Measurements from ENCODE around the gene GET3.

GET3 gene

GRCh38 chr19:12774588-12775555 is 37.6 kb downstream of the GET3 start, which contains the start of gene HOOK2:
Gene HOOK2 (minus strand): TSS chr19:12775552. CDS start chr19:12775449, 103 bp downstream.
- peaks cover 12% of the 10 kb centered on the region for H3K4me1 ChIP-seq (ENCODE audit: insufficient read depth, insufficient read length)
- peak within 1 kb of the TSS; percentile 92 for H3K9ac ChIP-seq (ENCODE audit: insufficient read length, low read depth)
- H3K9me3 ChIP-seq (ENCODE audit: insufficient read depth, low read length), result no peaks in the 10 kb centered on the region
- H3K27me3 ChIP-seq (ENCODE audit: insufficient read depth, insufficient read length), result peaks cover 3% of the 10 kb centered on the region
- TF ChIP-seq ZNF274 (IDR thresholded peaks at IDR 0.05; ENCODE audit: low read depth, low read length) (no peak), YY1 (IDR thresholded peaks at IDR 0.05; ENCODE audit: insufficient read depth, insufficient read length) (no peak)
- peak within 1 kb of the TSS; percentile 87 for H3K4me3 ChIP-seq (ENCODE audit: insufficient read length, low read depth)
- H3K36me3 ChIP-seq (ENCODE audit: insufficient read depth, insufficient read length, low read length), result peaks cover 16% of the 10 kb centered on the region
- DNase-seq (ENCODE audit: low read depth, low spot score), result no peak

DNA sequence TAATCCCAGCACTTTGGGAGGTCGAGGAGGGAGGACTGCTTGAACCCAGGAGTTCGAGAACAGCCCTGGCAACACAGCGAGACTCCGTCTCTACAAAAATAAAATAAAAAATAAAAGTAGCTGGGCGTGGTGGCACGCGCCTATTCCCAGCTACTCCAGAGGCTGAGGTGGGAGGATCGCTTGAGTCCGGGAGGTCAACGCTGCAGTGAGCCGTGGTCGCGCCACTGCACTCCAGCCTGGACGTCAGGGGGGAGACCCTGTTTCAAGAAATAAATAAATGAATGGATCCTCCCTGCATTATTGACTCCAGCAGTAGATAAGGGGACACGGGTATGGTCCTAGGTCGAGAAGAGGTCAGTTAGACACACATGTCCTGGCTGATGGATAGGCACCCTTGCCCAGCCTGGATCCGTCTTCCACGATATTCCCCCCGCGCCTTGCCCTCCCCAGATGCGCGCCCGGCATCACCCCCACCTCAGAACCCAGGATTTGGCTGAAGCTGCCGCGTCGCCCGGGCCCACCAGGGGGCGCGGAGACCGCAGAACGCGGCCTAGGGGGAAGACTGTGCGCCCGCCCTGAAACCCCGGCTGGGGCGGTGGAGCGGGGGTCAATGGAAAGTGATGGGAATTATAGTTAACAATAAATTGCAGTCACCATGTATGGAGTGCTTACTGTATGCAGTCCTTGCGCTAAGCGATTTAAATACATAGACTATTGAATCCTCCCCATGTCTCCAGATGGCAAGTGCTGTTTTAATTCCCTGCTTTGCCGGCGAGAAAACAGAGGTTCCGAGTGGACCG is 40.1 kb downstream of the GET3 start:
- H3K4me3 ChIP-seq (ENCODE audit: insufficient read length, low read depth), result peak overlapping the region; percentile 72
- H3K36me3 ChIP-seq (ENCODE audit: insufficient read depth, insufficient read length, low read length), result peaks cover 4% of the 10 kb centered on the region
- H3K9me3 ChIP-seq (ENCODE audit: insufficient read depth, low read length), result no peaks in the 10 kb centered on the region
- H3K4me1 ChIP-seq (ENCODE audit: insufficient read depth, insufficient read length), result peaks cover 19% of the 10 kb centered on the region
- TF ChIP-seq SUZ12 (IDR thresholded peaks at IDR 0.05; ENCODE audit: extremely low read depth, insufficient read depth, insufficient read length), result no peak
- no peak for TF ChIP-seq YY1 (IDR thresholded peaks at IDR 0.05; ENCODE audit: insufficient read depth, insufficient read length)
- TF ChIP-seq ZNF274 (IDR thresholded peaks at IDR 0.05; ENCODE audit: low read depth, low read length), result no peak
- peaks cover 3% of the 10 kb centered on the region for H3K27me3 ChIP-seq (ENCODE audit: insufficient read depth, insufficient read length)
- DNase-seq (ENCODE audit: low read depth, low spot score), result no peak
- peak overlapping the region; percentile 86 for H3K9ac ChIP-seq (ENCODE audit: insufficient read length, low read depth)

GRCh38 chr19:12778017-12778904 is 41.0 kb downstream of the GET3 start:
- Histone ChIP-seq H3K36me3 (ENCODE audit: insufficient read depth, insufficient read length, low read length) (peaks cover 4% of the 10 kb centered on the region), H3K4me1 (ENCODE audit: insufficient read depth, insufficient read length) (peaks cover 19% of the 10 kb centered on the region), H3K9ac (ENCODE audit: insufficient read length, low read depth) (peak overlapping the region; percentile 86), H3K9me3 (ENCODE audit: insufficient read depth, low read length) (no peaks in the 10 kb centered on the region), H3K27me3 (ENCODE audit: insufficient read depth, insufficient read length) (peaks cover 3% of the 10 kb centered on the region), H3K4me3 (ENCODE audit: insufficient read length, low read depth) (peak overlapping the region; percentile 72)
- DNase-seq (ENCODE audit: low read depth, low spot score), result no peak
- TF ChIP-seq SUZ12 (IDR thresholded peaks at IDR 0.05; ENCODE audit: extremely low read depth, insufficient read depth, insufficient read length) (no peak), ZNF274 (IDR thresholded peaks at IDR 0.05; ENCODE audit: low read depth, low read length) (no peak)

DNA sequence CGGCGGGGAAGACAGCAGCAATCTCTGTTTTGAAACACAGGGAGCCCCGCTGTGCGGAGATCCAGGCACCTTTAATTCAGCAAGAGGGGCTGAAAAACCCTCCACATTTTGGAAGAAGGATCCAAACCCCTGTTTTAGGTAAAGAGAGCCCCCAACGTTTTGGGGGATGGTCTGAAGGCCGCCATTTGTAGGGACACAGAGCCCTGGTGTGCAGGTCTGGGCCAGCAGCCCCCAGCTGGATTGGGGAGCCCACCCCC is 41.5 kb downstream of the GET3 start:
- Histone ChIP-seq H3K4me3 (ENCODE audit: insufficient read length, low read depth) (peak overlapping the region; percentile 72), H3K36me3 (ENCODE audit: insufficient read depth, insufficient read length, low read length) (peaks cover 4% of the 10 kb centered on the region), H3K4me1 (ENCODE audit: insufficient read depth, insufficient read length) (peaks cover 23% of the 10 kb centered on the region), H3K9ac (ENCODE audit: insufficient read length, low read depth) (peak overlapping the region; percentile 86), H3K27me3 (ENCODE audit: insufficient read depth, insufficient read length) (peaks cover 3% of the 10 kb centered on the region), H3K9me3 (ENCODE audit: insufficient read depth, low read length) (no peaks in the 10 kb centered on the region)
- TF ChIP-seq SUZ12 (IDR thresholded peaks at IDR 0.05; ENCODE audit: extremely low read depth, insufficient read depth, insufficient read length) (no peak), ZNF274 (IDR thresholded peaks at IDR 0.05; ENCODE audit: low read depth, low read length) (no peak), YY1 (IDR thresholded peaks at IDR 0.05; ENCODE audit: insufficient read depth, insufficient read length) (no peak)
- no peak for DNase-seq (ENCODE audit: low read depth, low spot score)

GRCh38 chr19:12779162-12779993 is 42.1 kb downstream of the GET3 start:
- Histone ChIP-seq H3K4me1 (ENCODE audit: insufficient read depth, insufficient read length) (peaks cover 23% of the 10 kb centered on the region), H3K27me3 (ENCODE audit: insufficient read depth, insufficient read length) (peaks cover 3% of the 10 kb centered on the region), H3K9ac (ENCODE audit: insufficient read length, low read depth) (peak overlapping the region; percentile 86), H3K9me3 (ENCODE audit: insufficient read depth, low read length) (no peaks in the 10 kb centered on the region), H3K36me3 (ENCODE audit: insufficient read depth, insufficient read length, low read length) (peaks cover 3% of the 10 kb centered on the region), H3K4me3 (ENCODE audit: insufficient read length, low read depth) (peak overlapping the region; percentile 72)
- TF ChIP-seq ZNF274 (IDR thresholded peaks at IDR 0.05; ENCODE audit: low read depth, low read length), result no peak
- no peak for TF ChIP-seq SUZ12 (IDR thresholded peaks at IDR 0.05; ENCODE audit: extremely low read depth, insufficient read depth, insufficient read length)
- TF ChIP-seq YY1 (IDR thresholded peaks at IDR 0.05; ENCODE audit: insufficient read depth, insufficient read length), result no peak
- no peak for DNase-seq (ENCODE audit: low read depth, low spot score)

DNA sequence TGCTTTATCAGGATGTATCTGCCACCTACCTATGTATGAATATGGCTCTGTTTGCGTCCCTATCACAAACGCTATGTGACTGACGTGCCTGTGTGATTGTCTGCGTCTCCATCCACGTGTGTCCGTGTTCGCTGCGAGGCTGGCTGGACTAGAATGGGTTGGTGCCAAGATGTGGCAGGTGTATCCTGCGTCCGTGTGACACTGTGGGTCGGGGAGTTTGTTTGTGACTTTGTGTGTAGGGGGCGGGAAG is 44.8 kb downstream of the GET3 start:
- no peaks in the 10 kb centered on the region for H3K9me3 ChIP-seq (ENCODE audit: insufficient read depth, low read length)
- H3K4me1 ChIP-seq (ENCODE audit: insufficient read depth, insufficient read length), result peaks cover 26% of the 10 kb centered on the region
- H3K27me3 ChIP-seq (ENCODE audit: insufficient read depth, insufficient read length), result peaks cover 3% of the 10 kb centered on the region
- no peaks in the 10 kb centered on the region for H3K36me3 ChIP-seq (ENCODE audit: insufficient read depth, insufficient read length, low read length)
- H3K4me3 ChIP-seq (ENCODE audit: insufficient read length, low read depth), result peak overlapping the region; percentile 59
- TF ChIP-seq YY1 (IDR thresholded peaks at IDR 0.05; ENCODE audit: insufficient read depth, insufficient read length) (no peak), ZNF274 (IDR thresholded peaks at IDR 0.05; ENCODE audit: low read depth, low read length) (no peak), SUZ12 (IDR thresholded peaks at IDR 0.05; ENCODE audit: extremely low read depth, insufficient read depth, insufficient read length) (no peak)
- DNase-seq (ENCODE audit: low read depth, low spot score), result no peak
- peak overlapping the region; percentile 86 for H3K9ac ChIP-seq (ENCODE audit: insufficient read length, low read depth)
